HCT116 (cell line): ENCODE data around the gene FANCD2. TPM values are rescaled to one million over a fixed set of nuclear protein-coding genes. Genes with fewer than 3 reads are reported as not detected.
"Not testable (repeated sequence)": the region's sequence is repeated elsewhere in the genome, so short reads cannot be mapped to it uniquely, and the experiment has no call there.

Source experiments
- ATAC-seq: fragments of 200-7000 bp; cut with Tn5 transposase; 2 replicates; pipeline ENCODE4 v1.9.1; 2020; ENCODE audit warnings: mild to moderate bottlenecking, moderate library complexity
- BruUV-seq: library from RNA; stranded (reverse); fragments of 400-500 nt; replicated peaks from 2 replicates; lab custom pipeline; 2021; lab: Mats Ljungman, UMichigan
- CTCF ChIA-PET: fragments of 300-600 bp; sonication (Branson Sonifier 250); formaldehyde crosslinking; loops from one replicate; lab custom pipeline; 2021; ENCODE audit warnings: antibody characterized with exemption; lab: Charles Lee
- POLR2A ChIA-PET: fragments of 300-600, 350-600 bp; sonication (Branson Sonifier 250); formaldehyde crosslinking; loops from one replicate; lab custom pipeline; 2021; ENCODE audit warnings: antibody characterized with exemption; lab: Charles Lee
- RAD21 ChIA-PET, 2 experiments: fragments of 300-600 bp; sonication (Branson Sonifier 250); formaldehyde crosslinking; loops; one replicate each; lab custom pipeline; 2023; ENCODE audit warnings: low total read pairs in 2 of 2; ENCODE audit not compliant: uncharacterized antibody in 2 of 2, unreplicated experiment in 2 of 2, low non-redundant PET in 1 of 2; lab: Charles Lee
- DNase-seq: peaks from one replicate; pipeline ENCODE4 v3.0.0-alpha.2; 2010; ENCODE audit warnings: low read depth, low spot score
- H2AFZ ChIP-seq: fragments of 200-600 bp; shearing (Covaris generic), sonication (generic); 2 replicates; pipeline ENCODE4 v1.6.1; 2017; ENCODE audit warnings: low read depth, mixed run types, mixed read lengths, antibody characterized with exemption, low read length; ENCODE audit not compliant: poor library complexity, severe bottlenecking
- H3K27ac ChIP-seq: 2 replicates; pipeline ENCODE4 v1.5.1; 2012; ENCODE audit warnings: low read depth, low read length
- H3K27me3 ChIP-seq: fragments of 200-600 bp; sonication (generic); 2 replicates; pipeline ENCODE4 v1.6.1; 2016; ENCODE audit warnings: mixed run types, low read length, mixed read lengths; ENCODE audit not compliant: insufficient read depth
- H3K36me3 ChIP-seq, 2 experiments: fragments of 200-500 bp in 1 of 2; fragments of 200-600 bp in 1 of 2; sonication (Bioruptor generic) in 1 of 2; sonication (generic) in 1 of 2; 2 replicates each; pipeline versions ENCODE4 v1.5.1 to v1.6.1; 2014 to 2016; ENCODE audit warnings: low read length in 2 of 2, inconsistent platforms in 1 of 2, mixed read lengths in 1 of 2, mixed run types in 1 of 2; ENCODE audit not compliant: insufficient read depth in 2 of 2, control insufficient read depth in 1 of 2
- H3K4me1 ChIP-seq, 2 experiments: fragments of 200-600 bp in 1 of 2; sonication (generic) in 1 of 2; 2 replicates each; pipeline versions ENCODE4 v1.5.1 to v1.6.1; 2012 to 2017; ENCODE audit warnings: low read length in 2 of 2, inconsistent platforms in 1 of 2, mild to moderate bottlenecking in 1 of 2, mixed read lengths in 1 of 2, mixed run types in 1 of 2, moderate library complexity in 1 of 2; ENCODE audit not compliant: insufficient read depth in 2 of 2, control insufficient read depth in 1 of 2
- H3K4me2 ChIP-seq: fragments of 200-600 bp; sonication (generic); 2 replicates; pipeline ENCODE4 v1.6.1; 2017; ENCODE audit warnings: mixed run types, low read length, mixed read lengths
- H3K4me3 ChIP-seq, 2 experiments: fragments of 200-600 bp in 1 of 2; sonication (generic) in 1 of 2; replicated peaks in 1 of 2; 2 replicates each; pipeline ENCODE4 v1.5.1; 2011 to 2016; ENCODE audit warnings: low read length in 2 of 2, control low read depth in 1 of 2, low read depth in 1 of 2, mild to moderate bottlenecking in 1 of 2, mixed read lengths in 1 of 2, mixed run types in 1 of 2
- H3K79me2 ChIP-seq: fragments of 200-600 bp; sonication (generic); 2 replicates; pipeline ENCODE4 v1.6.1; 2017; ENCODE audit warnings: mild to moderate bottlenecking, mixed run types, low read length, moderate library complexity, mixed read lengths; ENCODE audit not compliant: insufficient read depth
- H3K9ac ChIP-seq: fragments of 200-600 bp; sonication (generic); 2 replicates; pipeline ENCODE4 v1.6.1; 2016; ENCODE audit warnings: low read length, mixed read lengths
- H3K9me2 ChIP-seq: fragments of 200-600 bp; sonication (generic), shearing (Covaris generic); 2 replicates; pipeline ENCODE4 v1.6.1; 2017; ENCODE audit warnings: mixed run types, mild to moderate bottlenecking, moderate library complexity; ENCODE audit not compliant: insufficient read depth
- H3K9me3 ChIP-seq, 2 experiments: fragments of 200-500 bp in 1 of 2; fragments of 200-600 bp in 1 of 2; sonication (Bioruptor generic) in 1 of 2; sonication (generic) in 1 of 2; 2 replicates each; pipeline ENCODE4 v1.6.1; 2014 to 2017; ENCODE audit warnings: low read length in 2 of 2, mixed read lengths in 2 of 2, inconsistent platforms in 1 of 2, low read depth in 1 of 2, mild to moderate bottlenecking in 1 of 2, mixed run types in 1 of 2, moderate library complexity in 1 of 2; ENCODE audit not compliant: control insufficient read depth in 1 of 2, insufficient read depth in 1 of 2
- H4K20me1 ChIP-seq: fragments of 200-600 bp; sonication (generic), shearing (Covaris generic); 2 replicates; pipeline ENCODE4 v1.6.1; 2017; ENCODE audit warnings: mixed run types, mild to moderate bottlenecking, moderate library complexity; ENCODE audit not compliant: insufficient read depth
- EZH2 ChIP-seq: fragments of 200-600 bp; sonication (generic); IDR thresholded peaks from 2 replicates; pipeline ENCODE4 v1.6.1; 2017; ENCODE audit warnings: antibody characterized with exemption, mixed run types
- POLR2AphosphoS5 ChIP-seq: IDR thresholded peaks from 2 replicates; pipeline ENCODE4 v1.6.1; 2011; ENCODE audit warnings: mild to moderate bottlenecking, low read depth, low read length, moderate library complexity
- intact Hi-C: fragments of 100-400 bp; cut with micrococcal nuclease; formaldehyde crosslinking; loops from 2 replicates; pipeline ENCODE4 v1.10.0; 2022
- total RNA-seq: library from RNA; stranded (reverse); gene quantifications from one replicate; pipeline ENCODE4 v1.2.1, GENCODE V29; 2021; ENCODE audit not compliant: unreplicated experiment

Gene FANCD2
- total RNA-seq, 1 experiment from 2014 or later: 50.0 TPM

DNA sequence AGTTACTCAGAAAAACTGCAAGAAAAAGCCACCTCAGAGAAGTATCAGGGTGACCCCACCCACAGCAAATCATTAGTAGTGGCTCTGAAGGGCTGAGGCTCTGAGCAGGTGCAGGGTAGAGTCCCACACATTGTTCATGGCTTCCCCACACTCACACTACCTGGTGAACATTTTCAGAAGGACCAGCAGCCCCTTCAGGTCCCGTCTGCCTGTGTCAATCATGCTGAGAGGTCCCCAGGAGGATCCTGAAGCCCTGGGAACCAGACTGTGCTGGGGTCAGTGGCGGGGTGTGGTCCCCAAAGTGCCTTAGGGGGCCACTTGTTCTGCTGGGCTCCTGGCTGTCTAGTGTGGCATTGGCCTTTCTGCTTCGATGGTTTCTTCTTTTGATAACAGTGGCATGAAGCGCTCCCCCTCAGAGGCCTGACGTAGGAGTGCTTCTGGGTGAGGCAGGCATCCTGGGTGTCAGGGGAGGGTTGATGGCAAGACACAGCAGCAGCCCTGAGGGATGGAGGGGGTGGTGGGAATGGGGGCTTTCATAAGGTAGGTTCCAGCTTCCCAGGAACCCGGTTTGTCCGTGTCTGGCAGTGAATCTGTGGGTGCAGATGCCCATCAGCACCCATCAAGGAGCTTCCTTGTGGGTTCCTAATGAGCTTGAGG, 19.0 kb upstream of the FANCD2 start:
- CTCF ChIA-PET: no interaction called here
- Histone ChIP-seq H3K27ac (no peak overlapping the region), H3K9ac (no peak overlapping the region), H3K9me2 (no peaks in the 10 kb centered on the region), H3K36me3 (peaks cover 0 to 12% of the 10 kb centered on the region in 2 experiments; a peak in 2 of 4 replicates), H3K4me3 (no peak overlapping the region), H3K9me3 (no peaks in the 10 kb centered on the region), H3K27me3 (no peaks in the 10 kb centered on the region), H3K4me2 (no peak overlapping the region), H2AFZ (no peak overlapping the region), H3K4me1 (peaks cover 12 to 30% of the 10 kb centered on the region in 2 experiments), H3K79me2 (no peaks in the 10 kb centered on the region; the same call in 1 of the 2 replicates), H4K20me1 (no peaks in the 10 kb centered on the region)
- DNase-seq (no peak), ATAC-seq (no peak)
- BruUV-seq: no TSS peak
- RAD21 ChIA-PET: no interaction called here
- intact Hi-C loops: no loop called here
- no peak for TF ChIP-seq EZH2
- POLR2A ChIA-PET: no interaction called here

DNA sequence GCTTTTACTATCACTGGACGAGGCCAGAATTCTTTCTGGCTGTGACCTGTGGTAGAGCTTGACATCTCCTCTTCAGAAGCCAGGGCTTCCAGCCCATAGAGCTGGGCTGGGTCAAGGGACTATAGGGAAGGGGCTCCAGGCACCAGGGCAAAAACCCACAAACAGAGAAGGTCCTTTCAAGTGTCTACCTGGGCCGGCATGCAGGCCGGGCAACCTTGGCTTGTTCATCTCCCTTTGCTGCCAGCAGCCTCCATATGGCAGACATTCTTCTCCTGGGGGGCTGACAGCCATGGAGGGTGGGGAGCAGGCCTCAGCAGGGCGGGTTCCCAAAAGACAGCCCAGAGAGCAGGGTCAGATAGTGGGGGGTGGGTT, 18.0 kb upstream of the FANCD2 start:
- H3K4me3 ChIP-seq: not testable (repeated sequence)

More for the DNA sequence above, 18.0 kb upstream of the FANCD2 start:
- not testable (repeated sequence) for H3K36me3 ChIP-seq, H3K9me2 ChIP-seq
- TF ChIP-seq POLR2AphosphoS5: 0 out of 2 replicates have a peak, but pooled peaks have one; percentile 3
- TF ChIP-seq, all 23 proteins: peak for 1; not testable (repeated sequence) for 22
- Histone ChIP-seq H3K4me1 (peaks cover 12 to 30% of the 10 kb centered on the region in 2 experiments), H3K4me2 (peak overlapping the region; percentile 80)
- BruUV-seq, RAD21 ChIA-PET, H3K27me3 ChIP-seq, H3K9ac ChIP-seq, CTCF ChIA-PET, intact Hi-C loops, DNase-seq, H3K79me2 ChIP-seq, H3K27ac ChIP-seq, H4K20me1 ChIP-seq, H3K9me3 ChIP-seq, H2AFZ ChIP-seq, ATAC-seq, POLR2A ChIA-PET: not testable (repeated sequence)
